ENCODE measurements around the gene TFPI.

The TFPI gene

GRCh38 chr2:187554011-187554703 is at the start of gene TFPI:
TFPI (minus strand) TSS chr2:187554435; CDS start chr2:187503768, 50,667 bp downstream.
- Histone ChIP-seq H3K4me3 (peak within 1 kb of the TSS; percentile 72), H3K27ac (peak within 1 kb of the TSS; percentile 64 to 68)
- TF ChIP-seq, protein P1, sequence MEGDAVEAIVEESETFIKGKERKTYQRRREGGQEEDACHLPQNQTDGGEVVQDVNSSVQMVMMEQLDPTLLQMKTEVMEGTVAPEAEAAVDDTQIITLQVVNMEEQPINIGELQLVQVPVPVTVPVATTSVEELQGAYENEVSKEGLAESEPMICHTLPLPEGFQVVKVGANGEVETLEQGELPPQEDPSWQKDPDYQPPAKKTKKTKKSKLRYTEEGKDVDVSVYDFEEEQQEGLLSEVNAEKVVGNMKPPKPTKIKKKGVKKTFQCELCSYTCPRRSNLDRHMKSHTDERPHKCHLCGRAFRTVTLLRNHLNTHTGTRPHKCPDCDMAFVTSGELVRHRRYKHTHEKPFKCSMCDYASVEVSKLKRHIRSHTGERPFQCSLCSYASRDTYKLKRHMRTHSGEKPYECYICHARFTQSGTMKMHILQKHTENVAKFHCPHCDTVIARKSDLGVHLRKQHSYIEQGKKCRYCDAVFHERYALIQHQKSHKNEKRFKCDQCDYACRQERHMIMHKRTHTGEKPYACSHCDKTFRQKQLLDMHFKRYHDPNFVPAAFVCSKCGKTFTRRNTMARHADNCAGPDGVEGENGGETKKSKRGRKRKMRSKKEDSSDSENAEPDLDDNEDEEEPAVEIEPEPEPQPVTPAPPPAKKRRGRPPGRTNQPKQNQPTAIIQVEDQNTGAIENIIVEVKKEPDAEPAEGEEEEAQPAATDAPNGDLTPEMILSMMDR (IDR thresholded peaks at IDR 0.05), result no peak
- DNase-seq (ENCODE audit: low spot score), result no peak

GRCh38 chr2:187594801-187595200 is 40.6 kb upstream of the TFPI start:
- TF ChIP-seq, protein P1 (IDR thresholded peaks at IDR 0.05), result no peak
- Histone ChIP-seq H3K4me3 (no peak overlapping the region), H3K27ac (no peak overlapping the region)
- DNase-seq (ENCODE audit: low spot score), result no peak

DNA sequence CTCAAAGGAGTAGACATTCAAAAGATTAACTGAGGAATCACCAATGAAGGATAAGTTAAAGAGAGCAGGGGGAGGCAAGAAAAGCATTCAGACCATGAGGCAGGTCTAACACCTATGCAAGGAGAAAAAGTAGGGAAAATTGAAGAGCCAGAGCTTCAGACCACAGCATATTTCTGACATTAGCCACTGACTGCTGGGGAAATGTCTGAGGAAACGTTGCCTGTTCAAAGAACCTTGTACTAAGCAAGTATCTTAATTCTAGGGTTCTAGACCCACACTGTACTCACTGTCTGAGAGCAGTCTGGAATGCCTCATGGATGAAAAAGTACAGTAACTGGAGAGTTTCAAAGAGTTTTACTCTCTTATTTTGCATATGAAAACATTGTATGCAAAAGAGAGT is 39.5 kb upstream of the TFPI start:
- DNase-seq (ENCODE audit: low spot score), result no peak
- H3K4me3 ChIP-seq, result no peak overlapping the region
- H3K27ac ChIP-seq, result no peak overlapping the region
- TF ChIP-seq, protein P1 (IDR thresholded peaks at IDR 0.05), result no peak

- Histone ChIP-seq H3K4me3 (no peak overlapping the region), H3K27ac (no peak overlapping the region)
- no peak for DNase-seq (ENCODE audit: low spot score)
- TF ChIP-seq, protein P1 (IDR thresholded peaks at IDR 0.05), result no peak
Observed at GRCh38 chr2:187593098-187593497, 38.9 kb upstream of the TFPI start.

- no peak for DNase-seq (ENCODE audit: low spot score)
- Histone ChIP-seq H3K27ac (no peak overlapping the region), H3K4me3 (no peak overlapping the region)
- TF ChIP-seq, protein P1 (IDR thresholded peaks at IDR 0.05), result no peak
Observed at GRCh38 chr2:187590175-187590574, 35.9 kb upstream of the TFPI start.

DNA sequence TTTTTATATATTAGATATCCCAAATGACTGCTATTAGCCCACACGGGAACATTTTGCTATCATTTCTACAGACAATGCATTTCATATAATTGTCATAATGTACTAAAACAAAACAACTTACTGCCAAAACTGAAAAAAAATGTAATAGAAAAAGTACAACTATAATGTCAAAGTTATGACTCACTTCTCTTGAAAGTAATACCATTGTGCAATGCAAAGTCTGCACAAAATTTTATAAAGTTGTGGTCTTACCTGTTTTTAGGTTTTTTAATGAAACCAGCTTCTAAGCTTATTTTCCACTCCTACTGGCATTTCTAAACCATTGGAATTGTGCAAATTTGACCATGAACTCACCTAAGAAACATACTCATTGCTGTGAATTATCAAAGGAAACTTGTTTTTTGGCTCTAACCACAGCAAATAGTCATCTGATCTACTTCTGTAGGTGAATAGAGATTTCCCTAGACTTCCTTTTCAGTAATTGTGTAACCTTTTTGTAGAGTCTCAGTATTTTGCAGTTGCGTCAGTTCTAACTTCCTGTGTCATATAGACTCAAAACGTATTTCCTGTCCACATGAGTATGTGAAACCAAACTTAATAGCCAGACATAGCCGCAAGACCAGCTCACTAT is 31.9 kb upstream of the TFPI start:
- no peak overlapping the region for H3K27ac ChIP-seq
- TF ChIP-seq, protein P1 (IDR thresholded peaks at IDR 0.05), result no peak
- no peak overlapping the region for H3K4me3 ChIP-seq
- DNase-seq (ENCODE audit: low spot score), result no peak
